HFFc6 (cell line): ENCODE results near the gene ZC3H15. TPM values are rescaled to one million over a fixed set of nuclear protein-coding genes. Genes with fewer than 3 reads are reported as not detected.

Experiments used
- DNase-seq: peaks from one replicate; pipeline ENCODE4 v3.0.0-alpha.2; 2018
- H3K27ac Mint-ChIP-seq: 2 replicates; pipeline ENCODE4 v1.8.0; 2020; ENCODE audit warnings: mild to moderate bottlenecking, mixed read lengths
- H3K27me3 Mint-ChIP-seq: 2 replicates; pipeline ENCODE4 v1.8.0; 2021; ENCODE audit warnings: mild to moderate bottlenecking, moderate library complexity, mixed read lengths; ENCODE audit not compliant: insufficient read depth
- H3K36me3 Mint-ChIP-seq: 2 replicates; pipeline ENCODE4 v1.8.0; 2021; ENCODE audit warnings: low read depth, mixed read lengths
- H3K4me1 Mint-ChIP-seq: 2 replicates; pipeline ENCODE4 v1.8.0; 2020; ENCODE audit warnings: low read depth, mixed read lengths
- H3K4me3 Mint-ChIP-seq: 2 replicates; pipeline ENCODE4 v1.8.0; 2020; ENCODE audit warnings: mild to moderate bottlenecking, moderate library complexity, mixed read lengths
- H3K9me3 Mint-ChIP-seq: 2 replicates; pipeline ENCODE4 v1.8.0; 2020; ENCODE audit warnings: mild to moderate bottlenecking, mixed read lengths
- total RNA-seq, 6 experiments: library from RNA; stranded (reverse); fragmentation: NEBNext Ultra II Directional; extraction: Animal tissue kit (Norgen Biotek cat#: 25700); gene quantifications; 2 replicates in 1 of 6; 3 replicates in 5 of 6; pipeline ENCODE4 v1.2.3, GENCODE V29; 2021
- TF ChIP-seq, protein P1 (sequence below): fragments of 200-600 bp; sonication (generic); IDR thresholded peaks from 2 replicates; pipeline ENCODE4 v1.5.0; 2021; ENCODE audit warnings: antibody characterized with exemption, mild to moderate bottlenecking

The ZC3H15 gene
- total RNA-seq, 6 experiments from 2014 or later, result 57.8 to 67.7 (median 63.8) TPM

DNA sequence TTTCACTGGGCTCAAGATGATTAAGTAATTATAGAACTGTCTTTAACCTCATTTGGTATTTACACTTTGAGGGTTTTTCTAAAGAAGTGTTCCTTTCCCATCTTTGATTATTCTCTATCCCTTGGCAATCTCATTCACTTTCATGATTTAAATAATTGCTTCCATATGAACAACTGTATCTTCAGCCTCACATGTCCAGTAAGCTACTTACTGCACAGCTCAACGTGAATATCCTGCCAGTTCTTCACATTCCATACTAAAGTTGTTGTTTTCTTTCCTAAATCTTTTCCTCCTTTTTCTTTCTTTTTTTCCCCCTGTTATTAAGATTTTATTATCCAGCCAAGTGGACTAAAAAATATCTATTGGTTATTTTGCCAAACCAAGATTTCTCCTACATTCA lies 37.7 kb downstream of the ZC3H15 start:
- Mint-ChIP-seq H3K4me3 (no peak overlapping the region), H3K27ac (no peak overlapping the region), H3K4me1 (peaks cover 12% of the 10 kb centered on the region), H3K27me3 (no peaks in the 10 kb centered on the region; the same call in 1 of the 2 replicates), H3K36me3 (peaks cover 23% of the 10 kb centered on the region), H3K9me3 (no peaks in the 10 kb centered on the region; the same call in 1 of the 2 replicates)
- DNase-seq, result no peak
- TF ChIP-seq, protein P1, sequence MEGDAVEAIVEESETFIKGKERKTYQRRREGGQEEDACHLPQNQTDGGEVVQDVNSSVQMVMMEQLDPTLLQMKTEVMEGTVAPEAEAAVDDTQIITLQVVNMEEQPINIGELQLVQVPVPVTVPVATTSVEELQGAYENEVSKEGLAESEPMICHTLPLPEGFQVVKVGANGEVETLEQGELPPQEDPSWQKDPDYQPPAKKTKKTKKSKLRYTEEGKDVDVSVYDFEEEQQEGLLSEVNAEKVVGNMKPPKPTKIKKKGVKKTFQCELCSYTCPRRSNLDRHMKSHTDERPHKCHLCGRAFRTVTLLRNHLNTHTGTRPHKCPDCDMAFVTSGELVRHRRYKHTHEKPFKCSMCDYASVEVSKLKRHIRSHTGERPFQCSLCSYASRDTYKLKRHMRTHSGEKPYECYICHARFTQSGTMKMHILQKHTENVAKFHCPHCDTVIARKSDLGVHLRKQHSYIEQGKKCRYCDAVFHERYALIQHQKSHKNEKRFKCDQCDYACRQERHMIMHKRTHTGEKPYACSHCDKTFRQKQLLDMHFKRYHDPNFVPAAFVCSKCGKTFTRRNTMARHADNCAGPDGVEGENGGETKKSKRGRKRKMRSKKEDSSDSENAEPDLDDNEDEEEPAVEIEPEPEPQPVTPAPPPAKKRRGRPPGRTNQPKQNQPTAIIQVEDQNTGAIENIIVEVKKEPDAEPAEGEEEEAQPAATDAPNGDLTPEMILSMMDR, result no peak

DNA sequence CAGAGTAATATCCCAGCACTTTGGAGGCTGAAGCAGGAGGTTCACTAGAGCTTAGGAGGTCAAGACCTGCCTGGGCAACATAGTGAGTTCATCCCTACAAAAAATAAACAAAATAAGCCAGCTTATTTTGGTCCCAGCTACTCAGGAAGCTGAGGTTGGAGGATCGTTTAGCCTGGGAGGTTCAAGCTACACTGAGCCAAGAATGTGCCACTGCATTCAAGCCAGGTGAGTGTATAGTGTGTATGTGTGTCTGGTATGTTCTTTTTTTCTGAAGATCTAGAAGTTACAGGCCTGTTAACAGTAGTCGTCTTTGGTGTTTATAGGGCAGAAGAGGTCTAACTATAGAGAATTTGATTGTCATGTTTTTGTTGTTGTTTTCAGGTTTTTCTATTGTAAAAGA lies 40.2 kb downstream of the ZC3H15 start:
- no peak overlapping the region for H3K27ac Mint-ChIP-seq
- DNase-seq, result no peak
- TF ChIP-seq, protein P1, result no peak
- peaks cover 16% of the 10 kb centered on the region for H3K4me1 Mint-ChIP-seq
- no peaks in the 10 kb centered on the region; the same call in 1 of the 2 replicates for H3K9me3 Mint-ChIP-seq
- H3K27me3 Mint-ChIP-seq, result no peaks in the 10 kb centered on the region; the same call in 1 of the 2 replicates
- H3K4me3 Mint-ChIP-seq, result no peak overlapping the region
- peaks cover 11% of the 10 kb centered on the region for H3K36me3 Mint-ChIP-seq

DNA sequence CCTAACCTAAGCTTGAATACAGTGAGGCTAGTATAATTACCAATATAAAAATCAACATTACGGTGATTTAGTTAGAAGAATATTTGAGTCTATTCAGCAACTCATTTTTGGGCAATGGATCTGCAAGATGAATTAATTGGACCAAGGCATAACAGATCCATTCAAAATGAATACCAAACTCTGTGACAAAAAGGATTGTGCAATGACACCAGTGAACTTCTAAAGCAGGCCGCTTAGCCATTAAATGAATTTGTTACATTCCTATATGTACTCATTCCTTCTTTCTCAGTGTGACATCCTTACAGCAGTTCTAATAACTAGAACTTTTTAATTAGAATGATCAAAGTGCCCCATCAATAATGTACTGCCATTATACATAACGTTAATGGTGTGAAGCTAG lies 44.3 kb downstream of the ZC3H15 start:
- Mint-ChIP-seq H3K36me3 (peaks cover 9% of the 10 kb centered on the region), H3K27ac (no peak overlapping the region), H3K4me1 (peaks cover 18% of the 10 kb centered on the region), H3K9me3 (no peaks in the 10 kb centered on the region; the same call in 1 of the 2 replicates), H3K4me3 (no peak overlapping the region), H3K27me3 (no peaks in the 10 kb centered on the region)
- no peak for DNase-seq
- TF ChIP-seq, protein P1, result no peak

DNA sequence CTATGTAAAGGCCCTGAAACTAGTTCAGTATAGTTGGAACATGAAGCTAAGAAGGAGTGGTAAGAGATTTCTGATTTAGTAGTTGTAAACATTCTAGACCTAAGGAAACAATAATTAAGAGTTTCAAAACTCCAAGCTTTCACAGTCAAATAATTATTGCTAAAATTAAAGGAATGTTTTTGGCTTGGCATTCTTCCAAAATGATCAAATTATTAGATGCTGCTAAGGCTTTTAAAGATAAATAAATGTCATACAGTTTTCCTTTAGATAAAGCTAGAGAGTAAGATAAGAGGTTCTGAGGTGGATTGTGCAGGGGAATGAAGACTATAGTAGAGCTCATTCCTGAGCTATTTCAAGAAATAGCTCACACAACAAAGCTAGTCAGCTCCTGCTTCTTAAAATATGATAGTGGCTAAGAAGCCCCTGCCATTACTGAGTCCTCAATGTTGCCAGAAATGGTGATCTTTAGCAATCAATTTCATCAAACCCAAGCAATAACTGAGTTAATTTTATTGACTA lies 45.3 kb downstream of the ZC3H15 start:
- Mint-ChIP-seq H3K4me3 (no peak overlapping the region), H3K27me3 (no peaks in the 10 kb centered on the region; the same call in 1 of the 2 replicates), H3K9me3 (no peaks in the 10 kb centered on the region; the same call in 1 of the 2 replicates), H3K27ac (no peak overlapping the region), H3K36me3 (peaks cover 6% of the 10 kb centered on the region), H3K4me1 (peaks cover 18% of the 10 kb centered on the region)
- TF ChIP-seq, protein P1, result no peak
- DNase-seq, result no peak

DNA sequence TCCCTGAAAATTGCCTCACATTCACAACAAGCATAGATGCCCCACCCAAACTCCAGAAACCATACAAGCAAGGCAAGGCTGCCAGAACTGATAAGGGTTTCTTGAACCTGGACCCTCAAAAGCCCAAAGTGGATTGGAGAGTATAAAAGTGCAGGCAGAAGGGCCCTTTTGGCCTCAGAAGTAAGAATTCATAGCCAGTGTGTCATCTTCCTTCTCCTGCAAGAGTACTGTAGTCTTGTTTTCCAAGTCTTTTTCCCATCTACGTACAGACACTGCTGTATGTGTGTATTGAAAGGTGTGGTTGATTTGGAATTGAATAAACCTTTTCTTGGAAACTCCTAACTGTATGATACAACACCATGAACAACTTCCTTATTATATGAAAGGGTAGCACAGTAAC lies 46.8 kb downstream of the ZC3H15 start:
- DNase-seq, result no peak
- no peak overlapping the region for H3K27ac Mint-ChIP-seq
- peaks cover 18% of the 10 kb centered on the region for H3K4me1 Mint-ChIP-seq
- no peaks in the 10 kb centered on the region for H3K9me3 Mint-ChIP-seq
- H3K4me3 Mint-ChIP-seq, result no peak overlapping the region
- no peaks in the 10 kb centered on the region for H3K36me3 Mint-ChIP-seq
- TF ChIP-seq, protein P1, result no peak
- H3K27me3 Mint-ChIP-seq, result no peaks in the 10 kb centered on the region; the same call in 1 of the 2 replicates

DNA sequence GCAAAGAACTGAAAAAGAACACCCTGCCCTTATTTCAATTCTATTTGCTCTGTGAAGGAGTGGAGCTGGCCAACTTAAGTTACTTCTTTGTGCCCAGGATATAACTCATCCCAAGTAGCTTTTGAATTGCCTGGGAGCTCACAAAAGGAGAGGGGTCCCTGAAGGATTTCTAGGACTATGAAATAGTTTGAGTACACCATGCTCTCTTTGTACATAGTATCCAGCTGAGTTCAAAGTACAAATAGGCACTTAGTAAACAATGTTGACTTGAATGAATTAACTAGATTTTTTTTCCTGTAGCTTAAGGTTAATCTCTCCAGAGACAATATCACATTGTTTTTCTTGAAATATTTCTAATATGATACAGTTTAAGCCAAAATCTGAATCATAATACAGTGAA lies 47.7 kb downstream of the ZC3H15 start:
- Mint-ChIP-seq H3K9me3 (no peaks in the 10 kb centered on the region), H3K4me1 (peaks cover 18% of the 10 kb centered on the region), H3K4me3 (no peak overlapping the region), H3K27ac (no peak overlapping the region), H3K27me3 (no peaks in the 10 kb centered on the region; the same call in 1 of the 2 replicates), H3K36me3 (no peaks in the 10 kb centered on the region)
- DNase-seq, result no peak
- TF ChIP-seq, protein P1, result no peak
